Activated CD8-positive, alpha-beta T cell treated with anti-CD3 and anti-CD28 coated beads for 36 hours (primary cell): ENCODE measurements around the gene ZSCAN2. TPM values are rescaled to one million over a fixed set of nuclear protein-coding genes. Genes with fewer than 3 reads are reported as not detected.

Source experiments
- ATAC-seq: fragments of 200-7000 bp; cut with Tn5 transposase; one replicate; pipeline ENCODE4 v1.10.0; 2021; ENCODE audit warnings: mild to moderate bottlenecking, moderate library complexity
- CTCF ChIA-PET: fragments of 350-600 bp; sonication (Branson Sonifier 250); formaldehyde crosslinking; loops from one replicate; lab custom pipeline; 2021; ENCODE audit warnings: antibody characterized with exemption; lab: Charles Lee
- POLR2A ChIA-PET: fragments of 350-600 bp; sonication (Branson Sonifier 250); formaldehyde crosslinking; loops from one replicate; lab custom pipeline; 2021; ENCODE audit warnings: antibody characterized with exemption; lab: Charles Lee
- DNase-seq: peaks from one replicate; pipeline ENCODE4 v3.0.0-alpha.2; 2020
- H3K27ac Mint-ChIP-seq: one replicate; pipeline ENCODE4 v1.8.0; 2021; ENCODE audit warnings: mild to moderate bottlenecking, mixed read lengths
- H3K27me3 Mint-ChIP-seq: one replicate; pipeline ENCODE4 v1.8.0; 2021; ENCODE audit warnings: mixed read lengths
- H3K36me3 Mint-ChIP-seq: one replicate; pipeline ENCODE4 v1.8.0; 2021; ENCODE audit warnings: low read depth, mixed read lengths
- H3K4me1 Mint-ChIP-seq: one replicate; pipeline ENCODE4 v1.8.0; 2021; ENCODE audit warnings: low read depth, mixed read lengths
- H3K4me3 Mint-ChIP-seq: one replicate; pipeline ENCODE4 v1.8.0; 2021; ENCODE audit warnings: mild to moderate bottlenecking, moderate library complexity, mixed read lengths
- H3K9me3 Mint-ChIP-seq: one replicate; pipeline ENCODE4 v1.8.0; 2021; ENCODE audit warnings: mixed read lengths
- CTCF ChIP-seq: fragments of 200-600 bp; IDR thresholded peaks from one replicate; pipeline ENCODE4 v1.8.0; 2022; ENCODE audit warnings: antibody characterized with exemption, mild to moderate bottlenecking
- intact Hi-C: fragments of 100-400 bp; cut with micrococcal nuclease; formaldehyde crosslinking; loops from one replicate; pipeline ENCODE4 v1.10.0; 2022
- total RNA-seq, 2 experiments: library from RNA; stranded (reverse); gene quantifications; one replicate each; pipeline ENCODE4 v1.2.3, GENCODE V29; 2021

The ZSCAN2 gene
- total RNA-seq, 2 experiments from 2014 or later: 6.6 to 7.6 TPM

GRCh38 chr15:84643838-84644237, 43.0 kb downstream of the ZSCAN2 start:
- no peak overlapping the region for H3K27ac Mint-ChIP-seq
- peaks cover 64% of the 10 kb centered on the region for H3K36me3 Mint-ChIP-seq
- H3K9me3 Mint-ChIP-seq: no peaks in the 10 kb centered on the region
- ChIA-PET POLR2A (interaction anchor here (1.2 kb wide), 1 partner anchor 10 kb away, joined by 8 read pairs; the partner anchor contains the start of gene WDR73), CTCF (interaction anchor here (1.0 kb wide), 1 partner anchor 10 kb away, joined by 3 read pairs; the partner anchor contains the start of gene WDR73)
- intact Hi-C loops: no loop called here
- ATAC-seq: no peak
- no peak overlapping the region for H3K4me3 Mint-ChIP-seq
- no peaks in the 10 kb centered on the region for H3K27me3 Mint-ChIP-seq
- no peak for TF ChIP-seq CTCF
- DNase-seq: no peak
- peaks cover 27% of the 10 kb centered on the region for H3K4me1 Mint-ChIP-seq

GRCh38 chr15:84645496-84645895, 44.7 kb downstream of the ZSCAN2 start:
- CTCF ChIA-PET: no interaction called here
- Mint-ChIP-seq H3K4me3 (no peak overlapping the region), H3K4me1 (peaks cover 19% of the 10 kb centered on the region), H3K9me3 (no peaks in the 10 kb centered on the region), H3K27me3 (no peaks in the 10 kb centered on the region), H3K36me3 (peaks cover 55% of the 10 kb centered on the region), H3K27ac (peak overlapping the region; percentile 71)
- TF ChIP-seq CTCF: no peak
- ATAC-seq (no peak), DNase-seq (no peak)
- intact Hi-C loops: no loop called here
- POLR2A ChIA-PET: interaction anchor here (1.2 kb wide), 1 partner anchor 8 kb away, joined by 6 read pairs; the partner anchor contains the start of gene WDR73

- intact Hi-C loops: no loop called here
- peaks cover 15% of the 10 kb centered on the region for H3K4me1 Mint-ChIP-seq
- H3K4me3 Mint-ChIP-seq: no peak overlapping the region
- no peak overlapping the region for H3K27ac Mint-ChIP-seq
- TF ChIP-seq CTCF: no peak
- H3K9me3 Mint-ChIP-seq: no peaks in the 10 kb centered on the region
- CTCF ChIA-PET: no interaction called here
- POLR2A ChIA-PET: interaction anchor here (1.2 kb wide), 1 partner anchor 8 kb away, joined by 6 read pairs; the partner anchor contains the start of gene WDR73
- H3K36me3 Mint-ChIP-seq: peaks cover 51% of the 10 kb centered on the region
- no peak for ATAC-seq
- H3K27me3 Mint-ChIP-seq: no peaks in the 10 kb centered on the region
- no peak for DNase-seq
Observed at GRCh38 chr15:84645997-84646396, 45.2 kb downstream of the ZSCAN2 start.

GRCh38 chr15:84647726-84648125, 46.9 kb downstream of the ZSCAN2 start:
- CTCF ChIA-PET: no interaction called here
- peaks cover 48% of the 10 kb centered on the region for H3K36me3 Mint-ChIP-seq
- H3K9me3 Mint-ChIP-seq: no peaks in the 10 kb centered on the region
- no peaks in the 10 kb centered on the region for H3K27me3 Mint-ChIP-seq
- peaks cover 24% of the 10 kb centered on the region for H3K4me1 Mint-ChIP-seq
- H3K27ac Mint-ChIP-seq: peak overlapping the region; percentile 72
- H3K4me3 Mint-ChIP-seq: no peak overlapping the region
- intact Hi-C loops: no loop called here
- POLR2A ChIA-PET: interaction anchor here (0.9 to 1.8 kb wide), 4 partner anchors 9 to 129 kb away, joined by 3 to 5 read pairs (median 4); partner anchors contain the start of gene SEC11A
- no peak for TF ChIP-seq CTCF
- DNase-seq (no peak), ATAC-seq (peak; percentile 11)

GRCh38 chr15:84648539-84648938, 47.7 kb downstream of the ZSCAN2 start:
- POLR2A ChIA-PET: interaction anchor here (1.8 kb wide), 1 partner anchor 67 kb away, joined by 5 read pairs; the partner anchor contains the start of gene SEC11A
- peak overlapping the region; percentile 72 for H3K27ac Mint-ChIP-seq
- peaks cover 40% of the 10 kb centered on the region for H3K36me3 Mint-ChIP-seq

More at GRCh38 chr15:84648539-84648938, 47.7 kb downstream of the ZSCAN2 start:
- Mint-ChIP-seq H3K4me1 (peaks cover 30% of the 10 kb centered on the region), H3K27me3 (no peaks in the 10 kb centered on the region), H3K4me3 (no peak overlapping the region), H3K9me3 (no peaks in the 10 kb centered on the region)
- DNase-seq (no peak), ATAC-seq (no peak)
- CTCF ChIA-PET: no interaction called here
- TF ChIP-seq CTCF: no peak
- intact Hi-C loops: no loop called here
